ENCODE data around the gene BMPER. TPM values are rescaled to one million over a fixed set of nuclear protein-coding genes. Genes with fewer than 3 reads are reported as not detected.

The BMPER gene
- total RNA-seq, 4 donors from 2014 or later = 1.0 to 22.5 (median 12.0) TPM

- ATAC-seq = no peak
- TF ChIP-seq EP300 (IDR thresholded peaks at IDR 0.05) (no peak), POLR2A (IDR thresholded peaks at IDR 0.05) (no peak)
- no peaks in the 10 kb centered on the region for H3K4me1 ChIP-seq
- H3K4me3 ChIP-seq = no peak overlapping the region
- WGBS, 2 donors (ENCODE audit: low coverage in 1 of 2) = 77 to 95% methylated on average over 3 of the region's 3 CpGs
- H3K36me3 ChIP-seq = peaks cover 0 to 17% of the 10 kb centered on the region in 2 donors
- H3K9me3 ChIP-seq = no peaks in the 10 kb centered on the region
- H3K27me3 ChIP-seq = no peaks in the 10 kb centered on the region
- no peak overlapping the region for H3K27ac ChIP-seq
Measured at GRCh38 chr7:33971106-33971505, 65.8 kb downstream of the BMPER start.

GRCh38 chr7:33973231-33974015 lies 68.1 kb downstream of the BMPER start:
- no peak for TF ChIP-seq CTCF (IDR thresholded peaks at IDR 0.05)
- no peak for TF ChIP-seq POLR2AphosphoS5 (IDR thresholded peaks at IDR 0.05)
- TF ChIP-seq POLR2A (IDR thresholded peaks at IDR 0.05) = no peak
- no peak for TF ChIP-seq EP300 (IDR thresholded peaks at IDR 0.05)
- Histone ChIP-seq H3K9me3 (no peaks in the 10 kb centered on the region), H3K4me1 (no peaks in the 10 kb centered on the region), H3K27me3 (no peaks in the 10 kb centered on the region), H3K36me3 (peaks cover 0 to 21% of the 10 kb centered on the region in 2 donors), H3K4me3 (no peak overlapping the region), H3K27ac (no peak overlapping the region)
- 83 to 96% methylated on average over 2 to 3 of the region's 5 CpGs for WGBS, 2 donors (ENCODE audit: low coverage in 1 of 2)
- no peak for ATAC-seq

- no peaks in the 10 kb centered on the region for H3K27me3 ChIP-seq
- no peak overlapping the region for H3K4me3 ChIP-seq
- no peaks in the 10 kb centered on the region for H3K4me1 ChIP-seq
- ATAC-seq = no peak
- 81 to 100% methylated on average over 2 to 6 of the region's 6 CpGs for WGBS, 2 donors (ENCODE audit: low coverage in 1 of 2)
- no peak overlapping the region for H3K27ac ChIP-seq
- H3K9me3 ChIP-seq = no peaks in the 10 kb centered on the region
- peaks cover 0 to 12% of the 10 kb centered on the region in 2 donors for H3K36me3 ChIP-seq
- TF ChIP-seq POLR2A (IDR thresholded peaks at IDR 0.05) (no peak), POLR2AphosphoS5 (IDR thresholded peaks at IDR 0.05) (no peak), CTCF (IDR thresholded peaks at IDR 0.05) (no peak), EP300 (IDR thresholded peaks at IDR 0.05) (no peak)
Measured at GRCh38 chr7:33979300-33979806, 74.0 kb downstream of the BMPER start.

- Histone ChIP-seq H3K4me1 (no peaks in the 10 kb centered on the region), H3K27ac (no peak overlapping the region), H3K9me3 (no peaks in the 10 kb centered on the region), H3K4me3 (no peak overlapping the region), H3K27me3 (no peaks in the 10 kb centered on the region), H3K36me3 (peaks cover 0 to 7% of the 10 kb centered on the region in 2 donors)
- no peak for ATAC-seq
- 65 to 77% methylated on average over 7 to 8 of the region's 8 CpGs for WGBS, 2 donors (ENCODE audit: low coverage in 1 of 2)
- no peak for TF ChIP-seq EP300 (IDR thresholded peaks at IDR 0.05)
- TF ChIP-seq CTCF (IDR thresholded peaks at IDR 0.05) = no peak
- TF ChIP-seq POLR2AphosphoS5 (IDR thresholded peaks at IDR 0.05) = no peak
- TF ChIP-seq POLR2A (IDR thresholded peaks at IDR 0.05) = no peak
Measured at GRCh38 chr7:33979807-33980355, 74.5 kb downstream of the BMPER start.

- peaks cover 0 to 4% of the 10 kb centered on the region in 2 donors for H3K36me3 ChIP-seq
- no peak overlapping the region for H3K4me3 ChIP-seq
- no peak overlapping the region for H3K27ac ChIP-seq
- 88% methylated on average over 3 of the region's 3 CpGs for WGBS, 2 donors (ENCODE audit: low coverage in 1 of 2)
- no peaks in the 10 kb centered on the region for H3K27me3 ChIP-seq
- TF ChIP-seq CTCF (IDR thresholded peaks at IDR 0.05) = no peak
- TF ChIP-seq POLR2AphosphoS5 (IDR thresholded peaks at IDR 0.05) = no peak
- TF ChIP-seq EP300 (IDR thresholded peaks at IDR 0.05) = no peak
- no peak for TF ChIP-seq POLR2A (IDR thresholded peaks at IDR 0.05)
- no peaks in the 10 kb centered on the region for H3K9me3 ChIP-seq
- no peak for ATAC-seq
- no peaks in the 10 kb centered on the region for H3K4me1 ChIP-seq
Measured at GRCh38 chr7:33981226-33981625, 75.9 kb downstream of the BMPER start.
